HG03039 (cell line): ENCODE measurements around the gene OTUB1.

ENCODE experiments used
- ATAC-seq: cut with Tn5 transposase; IDR thresholded peaks from one replicate; pipeline ENCODE4 v1.9.1; 2021; ENCODE audit warnings: mild to moderate bottlenecking, moderate library complexity; ENCODE audit not compliant: unreplicated experiment

OTUB1 gene

GRCh38 chr11:63974259-63975143 is 11.7 kb upstream of the OTUB1 start, which contains the start of gene COX8A:
COX8A (plus strand) TSS chr11:63974620; CDS start chr11:63974681, 61 bp downstream.
- ATAC-seq, result peak; percentile 87

- no peak for ATAC-seq
These were observed 7.5 kb upstream of the OTUB1 start for GRCh38 chr11:63978551-63979239.

GRCh38 chr11:63979426-63979825 is 6.8 kb upstream of the OTUB1 start:
- no peak for ATAC-seq

GRCh38 chr11:63985812-63986155 is 454 bp upstream of the OTUB1 start:
- ATAC-seq, result no peak

GRCh38 chr11:63986932-63987513 is 785 bp downstream of the OTUB1 start:
- ATAC-seq, result no peak

GRCh38 chr11:63991558-63991957 is 5.3 kb downstream of the OTUB1 start:
- ATAC-seq, result no peak

- ATAC-seq, result no peak
These were observed 6.9 kb downstream of the OTUB1 start for GRCh38 chr11:63993100-63993499.

GRCh38 chr11:63993993-63994392 is 7.8 kb downstream of the OTUB1 start:
- no peak for ATAC-seq

- no peak for ATAC-seq
These were observed 10.3 kb downstream of the OTUB1 start for GRCh38 chr11:63996512-63996911.

GRCh38 chr11:63997104-63997700 is 11.0 kb downstream of the OTUB1 start:
- ATAC-seq, result no peak

GRCh38 chr11:63997801-63998337 is 11.6 kb downstream of the OTUB1 start:
- no peak for ATAC-seq

- ATAC-seq, result no peak
These were observed 12.5 kb downstream of the OTUB1 start for GRCh38 chr11:63998558-63999348.

- ATAC-seq, result no peak
These were observed 13.2 kb downstream of the OTUB1 start for GRCh38 chr11:63999349-64000025.

- no peak for ATAC-seq
These were observed 13.9 kb downstream of the OTUB1 start for GRCh38 chr11:64000026-64000739.

- ATAC-seq, result no peak
These were observed 14.7 kb downstream of the OTUB1 start for GRCh38 chr11:64000740-64001483.

GRCh38 chr11:64001484-64002420 is 15.5 kb downstream of the OTUB1 start:
- no peak for ATAC-seq
